Panc1 (cell line): Measurements from ENCODE around the gene GATA5. TPM values are rescaled to one million over a fixed set of nuclear protein-coding genes. Genes with fewer than 3 reads are reported as not detected.
A peak's percentile ranks its signal among the peaks of the same experiment; 100 is the strongest.

Source experiments
- ATAC-seq: fragments of 200-7000 bp; cut with Tn5 transposase; 2 replicates; pipeline ENCODE4 v1.9.1; 2020; ENCODE audit warnings: mild to moderate bottlenecking, moderate library complexity
- BruUV-seq: library from RNA; stranded (reverse); fragments of 400-500 nt; replicated peaks from 2 replicates; lab custom pipeline; 2021; lab: Mats Ljungman, UMichigan
- CTCF ChIA-PET: fragments of 300-600 bp; sonication (Branson Sonifier 250); formaldehyde crosslinking; loops from one replicate; lab custom pipeline; 2022; ENCODE audit warnings: antibody characterized with exemption; lab: Charles Lee
- POLR2A ChIA-PET: fragments of 300-600 bp; sonication (Branson Sonifier 250); formaldehyde crosslinking; loops from one replicate; lab custom pipeline; 2022; ENCODE audit warnings: antibody characterized with exemption; lab: Charles Lee
- DNase-seq: peaks from one replicate; pipeline ENCODE4 v3.0.0-alpha.2; 2010; ENCODE audit warnings: low read depth, low spot score
- H3K27ac ChIP-seq: 2 replicates; pipeline ENCODE4 v1.5.1; 2011; ENCODE audit warnings: mild to moderate bottlenecking, low read length, inconsistent platforms
- H3K27me3 ChIP-seq: fragments of 200-500 bp; sonication (Bioruptor generic); 2 replicates; pipeline ENCODE4 v1.6.0; 2014; ENCODE audit warnings: low read length, inconsistent platforms; ENCODE audit not compliant: control insufficient read depth, insufficient read depth
- H3K36me3 ChIP-seq: fragments of 200-500 bp; sonication (Bioruptor generic); 2 replicates; pipeline ENCODE4 v1.5.1; 2014; ENCODE audit warnings: inconsistent platforms, mild to moderate bottlenecking, low read length, moderate library complexity; ENCODE audit not compliant: control insufficient read depth, insufficient read depth
- H3K4me1 ChIP-seq: 2 replicates; pipeline ENCODE4 v1.5.1; 2011; ENCODE audit warnings: inconsistent platforms, mild to moderate bottlenecking, low read length, moderate library complexity; ENCODE audit not compliant: control insufficient read depth, insufficient read depth
- H3K4me3 ChIP-seq, 2 experiments: 2 replicates each; pipeline ENCODE4 v1.5.1; 2011 to 2012; ENCODE audit warnings: low read depth in 2 of 2, low read length in 2 of 2, mild to moderate bottlenecking in 2 of 2, inconsistent platforms in 1 of 2, moderate library complexity in 1 of 2
- H3K9me3 ChIP-seq: fragments of 200-500 bp; sonication (Bioruptor generic); 2 replicates; pipeline ENCODE4 v1.5.1; 2014; ENCODE audit warnings: low read depth, mild to moderate bottlenecking, inconsistent platforms, low read length, moderate library complexity; ENCODE audit not compliant: control insufficient read depth, insufficient read depth
- CTCF ChIP-seq: fragments of 450-650 bp; IDR thresholded peaks from 2 replicates; pipeline ENCODE4 v1.5.1; 2017; ENCODE audit warnings: mild to moderate bottlenecking
- POLR2AphosphoS5 ChIP-seq: IDR thresholded peaks from 2 replicates; pipeline ENCODE4 v1.6.1; 2012; ENCODE audit warnings: mild to moderate bottlenecking, low read depth, low read length, moderate library complexity
- REST ChIP-seq, 2 experiments: IDR thresholded peaks; 2 replicates each; pipeline ENCODE4 v1.6.1; 2011 to 2012; ENCODE audit warnings: low read depth in 2 of 2, control low read depth in 1 of 2, low read length in 1 of 2, mild to moderate bottlenecking in 1 of 2, moderate library complexity in 1 of 2; ENCODE audit not compliant: insufficient read depth in 1 of 2
- SIN3A ChIP-seq: IDR thresholded peaks from 2 replicates; pipeline ENCODE4 v1.6.1; 2012; ENCODE audit warnings: low read depth, mild to moderate bottlenecking, low read length, moderate library complexity, borderline replicate concordance; ENCODE audit not compliant: insufficient read depth
- TCF7L2 ChIP-seq: IDR thresholded peaks from 2 replicates; pipeline ENCODE4 v1.6.1; 2011; ENCODE audit warnings: mild to moderate bottlenecking, low read depth, low read length, inconsistent platforms
- in situ Hi-C: cut with HindIII; loops from 2 replicates; pipeline ENCODE4 v1.10.0; 2016; ENCODE audit warnings: low sequenced_read_pairs, low pct_unique_long_range_greater_than_20kb
- intact Hi-C: fragments of 100-400 bp; cut with micrococcal nuclease; formaldehyde crosslinking; loops from one replicate; pipeline ENCODE4 v1.10.0; 2022; ENCODE audit not compliant: unreplicated experiment
- total RNA-seq: library from RNA; stranded (reverse); gene quantifications from one replicate; pipeline ENCODE4 v1.2.1, GENCODE V29; 2021; ENCODE audit not compliant: unreplicated experiment

Gene GATA5
- total RNA-seq, 1 experiment from 2014 or later = 53.2 TPM

GRCh38 chr20:62522748-62523396 lies 47.1 kb upstream of the GATA5 start:
- intact Hi-C loops (no loop called here), in situ Hi-C loops (no loop called here)
- TF ChIP-seq REST (IDR thresholded peaks at IDR 0.05; ENCODE audit: insufficient read depth in 1 of 2, low read depth in 2 of 2, low read length in 1 of 2) (no peak), CTCF (no peak), TCF7L2 (no peak), POLR2AphosphoS5 (no peak), SIN3A (no peak)
- Histone ChIP-seq H3K27ac (no peak overlapping the region), H3K9me3 (no peaks in the 10 kb centered on the region), H3K4me3 (no peak overlapping the region), H3K36me3 (no peaks in the 10 kb centered on the region), H3K27me3 (no peaks in the 10 kb centered on the region), H3K4me1 (peaks cover 8% of the 10 kb centered on the region)
- ChIA-PET POLR2A (no interaction called here), CTCF (no interaction called here)
- no peak for DNase-seq
- ATAC-seq = 0 out of 2 replicates have a peak, but pooled peaks have one; percentile 37
- BruUV-seq = no TSS peak

GRCh38 chr20:62519826-62520225 lies 44.0 kb upstream of the GATA5 start:
- Histone ChIP-seq H3K36me3 (no peaks in the 10 kb centered on the region), H3K27ac (no peak overlapping the region), H3K4me3 (no peak overlapping the region), H3K27me3 (no peaks in the 10 kb centered on the region), H3K9me3 (no peaks in the 10 kb centered on the region), H3K4me1 (peaks cover 15% of the 10 kb centered on the region)
- BruUV-seq = no TSS peak
- ATAC-seq (no peak), DNase-seq (no peak)
- in situ Hi-C loops (no loop called here), intact Hi-C loops (no loop called here)
- TF ChIP-seq SIN3A = no peak
- TF ChIP-seq CTCF = no peak
- TF ChIP-seq TCF7L2 = no peak
- TF ChIP-seq REST (IDR thresholded peaks at IDR 0.05; ENCODE audit: insufficient read depth in 1 of 2, low read depth in 2 of 2, low read length in 1 of 2) = no peak
- TF ChIP-seq POLR2AphosphoS5 = no peak
- POLR2A ChIA-PET = no interaction called here
- CTCF ChIA-PET = no interaction called here
